HG02642 (cell line): ENCODE data around the gene PDGFC.
"Not testable (repeated sequence)": the region's sequence is repeated elsewhere in the genome, so short reads cannot be mapped to it uniquely, and the experiment has no call there.

Experiments
- ATAC-seq: cut with Tn5 transposase; IDR thresholded peaks from one replicate; pipeline ENCODE4 v1.9.1; 2021; ENCODE audit warnings: mild to moderate bottlenecking; ENCODE audit not compliant: unreplicated experiment, poor library complexity

Gene PDGFC

DNA sequence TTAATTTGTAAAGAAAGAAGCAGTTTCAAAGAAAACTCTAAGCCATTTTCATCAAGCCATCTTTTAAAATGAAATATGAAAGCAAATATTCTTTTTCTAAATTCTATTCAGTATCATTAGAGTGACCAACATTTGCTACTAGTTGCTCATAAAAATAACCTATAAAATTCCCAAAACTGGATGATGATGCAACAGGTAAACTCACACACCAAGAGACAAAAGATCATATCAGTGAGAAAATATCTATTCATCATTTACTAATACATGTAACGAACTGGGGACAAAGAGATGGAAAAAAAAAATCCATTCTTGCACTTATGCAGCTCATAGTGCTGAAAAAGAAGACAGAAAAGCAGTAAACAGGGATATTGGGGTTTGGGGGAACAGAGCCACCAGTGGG, 48.1 kb downstream of the PDGFC start:
- ATAC-seq: no peak

DNA sequence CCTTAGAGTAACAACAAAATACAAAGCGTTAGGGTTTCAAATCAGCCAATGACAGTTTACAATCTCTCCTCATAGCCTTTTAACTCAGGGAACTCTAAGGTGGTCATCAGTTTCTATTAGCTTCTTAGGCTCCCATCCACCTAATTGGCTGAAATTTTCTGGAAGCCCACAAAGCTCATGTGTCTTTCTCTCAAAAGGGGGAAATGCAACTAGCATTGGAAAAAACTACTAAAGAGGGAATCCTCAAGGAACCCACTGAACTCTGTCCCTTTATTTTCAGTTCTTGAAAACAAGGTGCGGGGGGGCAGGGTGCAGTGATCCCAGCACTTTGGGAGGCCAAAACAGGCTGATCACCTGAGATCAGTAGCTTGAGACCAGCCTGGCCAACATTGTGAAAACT, 56.4 kb downstream of the PDGFC start:
- no peak for ATAC-seq

DNA sequence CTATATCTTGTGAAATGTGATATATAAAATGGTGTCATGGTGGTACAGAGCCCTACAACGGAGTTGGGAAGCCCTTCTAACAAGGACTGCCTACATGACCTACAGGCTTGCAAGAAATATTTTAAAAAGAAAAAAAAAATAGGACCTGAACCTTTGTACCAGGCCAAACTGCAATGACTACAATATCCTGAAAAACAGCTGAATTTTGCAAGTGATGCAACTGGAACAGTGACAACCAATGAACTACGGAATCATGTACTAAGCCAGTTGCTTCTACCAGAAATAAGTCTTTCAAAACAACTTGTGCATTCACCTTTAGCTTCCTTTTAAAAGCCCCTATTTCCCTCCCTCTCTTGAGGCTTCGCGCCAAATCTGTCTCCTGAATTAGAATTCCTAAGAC, 58.4 kb downstream of the PDGFC start:
- ATAC-seq: no peak

DNA sequence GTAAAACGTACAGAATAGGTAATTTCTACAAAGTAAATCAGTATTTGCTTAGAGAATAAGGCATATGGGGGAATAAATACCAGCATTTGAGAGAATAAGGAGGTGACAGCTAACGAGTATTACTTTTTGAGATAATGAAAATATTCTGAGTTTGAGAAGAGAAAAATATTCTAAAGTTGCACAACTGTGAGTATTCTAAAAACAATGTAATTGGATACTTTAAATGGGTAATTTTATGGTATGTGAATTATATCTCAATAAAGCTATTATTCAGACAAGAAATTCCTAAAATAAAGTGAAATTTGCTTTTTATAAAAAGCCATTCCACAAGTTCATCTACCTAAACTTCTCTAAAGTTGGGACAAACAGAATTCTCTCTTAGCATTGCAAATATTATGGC, 62.6 kb downstream of the PDGFC start:
- no peak for ATAC-seq

DNA sequence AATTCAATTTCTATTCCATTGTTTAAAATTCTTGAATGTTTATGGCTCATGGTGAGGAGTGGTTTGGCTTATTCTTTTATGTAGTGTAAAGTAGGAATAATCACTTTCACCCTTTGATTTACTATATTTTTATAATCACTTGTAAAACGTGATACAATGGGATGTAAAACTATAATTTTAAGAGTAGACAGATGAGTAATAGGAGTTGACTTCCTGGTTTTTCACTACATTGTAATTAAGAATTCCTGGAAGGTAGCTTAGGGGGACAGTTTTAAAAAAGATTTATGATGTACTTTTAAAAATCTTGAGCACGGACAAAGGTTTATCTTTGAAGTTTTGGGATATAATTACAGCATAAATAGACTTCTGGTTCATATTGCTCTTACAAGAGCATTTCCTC, 65.3 kb downstream of the PDGFC start:
- ATAC-seq: no peak

DNA sequence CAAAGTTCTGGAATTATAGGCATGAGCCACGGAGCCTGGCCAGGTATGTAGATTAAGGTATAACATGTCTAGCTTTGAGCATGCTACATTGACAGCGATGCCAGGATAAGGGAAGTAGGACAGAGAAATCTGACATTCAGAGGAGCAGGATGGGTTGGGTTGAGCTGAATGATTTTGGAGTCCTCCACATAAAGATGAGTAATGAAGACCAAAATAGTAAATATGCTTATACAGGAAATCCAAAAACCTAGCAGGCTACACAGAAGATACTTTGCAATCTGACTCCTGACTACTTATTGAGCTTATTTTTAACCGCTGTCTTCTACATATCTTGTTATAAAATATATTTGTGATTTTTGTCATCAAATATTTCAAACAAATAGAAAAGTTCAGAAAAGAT, 69.7 kb downstream of the PDGFC start:
- no peak for ATAC-seq

DNA sequence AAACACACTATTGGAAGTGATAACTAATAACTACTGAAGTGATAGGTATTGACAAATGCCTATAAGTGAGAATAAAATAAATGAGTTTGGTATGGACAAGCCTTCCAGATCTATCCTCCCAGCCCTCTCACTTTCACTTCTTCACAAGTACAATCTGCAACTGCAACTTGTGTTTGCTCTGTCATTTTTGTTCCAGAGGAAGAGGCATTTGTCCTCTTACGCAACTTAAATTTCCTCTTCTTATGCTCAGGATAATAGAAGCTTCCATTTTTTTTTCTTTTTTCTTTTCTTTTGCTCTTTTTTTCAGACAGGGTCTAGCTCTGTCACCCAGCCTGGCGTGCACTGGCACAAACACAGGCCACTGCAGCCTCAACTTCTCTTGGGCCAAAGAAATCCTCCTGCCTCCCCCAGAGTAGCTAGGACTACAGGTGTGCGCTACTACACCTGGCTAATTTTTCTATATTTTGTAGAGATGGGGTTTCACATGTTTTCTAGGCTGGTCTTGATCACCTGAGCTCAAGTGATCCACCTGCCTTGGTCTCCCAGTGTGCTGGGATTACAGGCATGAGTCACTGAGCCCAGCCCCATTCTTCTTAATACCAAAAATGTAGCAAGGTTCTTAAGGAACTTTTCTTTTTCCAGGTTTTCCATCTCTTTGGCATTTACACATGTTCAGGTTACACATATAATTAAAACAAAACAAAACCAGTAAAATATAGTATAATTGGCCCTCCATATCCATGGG, 73.1 kb downstream of the PDGFC start:
- no peak for ATAC-seq

DNA sequence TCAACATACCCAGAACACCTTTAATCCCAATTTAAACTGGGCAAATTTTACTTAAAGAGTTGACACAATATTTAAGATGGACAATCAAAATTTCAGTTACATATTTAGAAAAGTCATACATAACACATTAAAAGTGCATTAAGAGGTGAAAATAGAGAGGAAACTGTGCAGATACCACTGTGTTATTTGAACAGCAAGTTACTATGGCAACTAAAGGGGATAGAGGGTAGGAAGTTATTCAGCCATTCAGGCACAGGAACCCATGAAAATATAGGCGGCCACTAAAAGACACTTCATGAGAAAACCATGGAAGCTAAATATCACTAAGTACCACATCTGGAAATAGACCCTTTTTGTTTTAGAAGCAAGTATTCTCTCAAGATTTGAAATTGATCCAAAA, 75.1 kb downstream of the PDGFC start:
- ATAC-seq: no peak

DNA sequence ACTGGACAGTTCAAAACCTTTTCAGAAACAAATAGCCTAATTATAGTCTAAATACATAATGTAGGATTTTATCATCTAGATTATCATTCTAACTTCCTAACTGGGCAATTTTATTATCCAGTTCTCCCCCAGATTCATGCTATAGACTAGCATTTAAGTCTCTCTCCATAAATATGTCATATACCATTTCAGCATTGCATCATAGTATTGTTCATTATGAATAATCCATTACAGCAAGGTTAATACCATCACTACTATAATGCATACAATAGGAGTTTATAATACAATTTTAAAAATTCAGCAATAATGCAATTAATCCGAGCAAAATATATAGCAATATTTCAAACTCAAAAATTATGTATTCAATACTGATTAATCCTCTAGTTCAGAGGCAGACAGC, 77.4 kb downstream of the PDGFC start:
- no peak for ATAC-seq

DNA sequence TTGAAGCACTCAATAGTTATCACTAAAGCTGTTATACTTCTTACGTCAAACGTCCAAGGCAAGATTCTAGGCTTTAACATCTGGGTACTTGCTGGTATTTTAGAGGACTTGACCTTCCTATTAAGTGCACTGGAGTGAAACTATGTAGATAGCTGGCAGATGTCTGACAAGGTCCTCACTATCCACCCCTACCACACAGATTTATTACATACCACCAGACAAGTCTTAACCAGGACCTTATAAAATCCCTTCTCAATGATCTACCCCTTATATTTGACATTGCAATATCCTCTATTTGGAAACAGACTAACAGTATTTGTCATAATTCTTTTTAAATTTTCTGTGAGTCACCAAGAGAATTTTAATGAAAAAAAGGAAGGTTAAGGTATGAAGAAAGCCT, 78.8 kb downstream of the PDGFC start:
- ATAC-seq: no peak

DNA sequence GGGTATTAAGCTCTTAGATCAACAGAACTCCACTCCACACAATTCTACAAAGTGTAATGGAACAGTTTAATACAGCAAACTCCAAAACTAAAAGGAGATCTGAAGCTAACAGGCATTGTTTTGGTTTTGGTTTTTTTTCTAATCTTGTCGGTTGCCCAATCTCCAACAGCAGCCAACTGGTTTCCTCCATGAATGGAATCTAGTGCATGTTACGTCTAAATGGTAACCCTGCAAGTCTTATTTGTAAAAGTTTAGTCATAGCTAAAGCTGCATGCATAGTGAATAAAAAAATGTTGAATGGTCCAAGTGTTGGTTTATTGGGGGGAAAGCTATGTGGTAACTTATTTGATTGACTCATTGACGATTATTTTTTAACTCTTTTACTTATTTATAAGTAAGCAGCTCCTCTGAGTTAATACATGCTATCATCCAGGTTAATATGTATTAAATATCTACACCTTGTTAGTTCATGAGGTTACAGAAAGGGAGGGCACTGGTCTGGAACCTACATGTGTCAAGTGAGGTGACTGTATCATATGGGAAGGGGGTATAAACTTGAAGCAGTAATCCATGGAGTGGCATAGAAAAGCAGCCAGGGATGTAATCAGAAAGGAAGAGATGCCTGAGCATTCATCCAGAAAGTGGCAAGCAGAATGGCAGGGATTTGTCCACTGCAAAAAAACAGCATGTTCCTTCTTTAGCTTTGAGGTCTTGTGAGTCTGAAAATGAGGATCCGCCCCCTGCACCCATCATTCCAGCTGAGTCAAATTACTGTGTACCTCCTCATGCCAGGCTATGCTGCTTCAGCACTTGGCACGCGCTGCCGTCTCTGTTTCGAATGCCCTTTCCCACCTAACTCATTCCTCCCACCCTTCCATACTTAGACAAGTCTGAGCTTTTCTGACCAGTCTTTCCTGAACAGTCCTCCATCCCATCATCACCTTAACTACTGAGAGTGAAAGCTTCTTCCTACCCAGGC, 81.7 kb downstream of the PDGFC start:
- ATAC-seq: no peak

DNA sequence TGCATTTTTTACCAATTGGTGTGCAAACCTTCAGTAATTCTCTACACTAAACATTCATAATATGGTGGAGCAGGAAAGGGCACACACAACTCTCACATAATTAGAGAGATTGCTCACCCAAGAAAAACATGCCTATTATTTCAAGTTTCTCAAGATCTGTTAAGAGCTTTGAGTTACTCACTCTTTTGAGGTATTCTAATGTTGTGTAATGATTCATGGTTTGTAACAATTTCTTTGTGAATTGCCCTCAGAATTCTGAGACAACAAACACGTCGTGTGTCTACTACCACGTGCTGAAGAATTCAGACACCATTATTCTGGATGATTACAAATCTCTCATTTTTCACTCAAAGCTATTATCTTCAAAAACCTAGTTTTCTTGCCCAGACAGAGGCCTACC, 82.8 kb downstream of the PDGFC start:
- no peak for ATAC-seq

DNA sequence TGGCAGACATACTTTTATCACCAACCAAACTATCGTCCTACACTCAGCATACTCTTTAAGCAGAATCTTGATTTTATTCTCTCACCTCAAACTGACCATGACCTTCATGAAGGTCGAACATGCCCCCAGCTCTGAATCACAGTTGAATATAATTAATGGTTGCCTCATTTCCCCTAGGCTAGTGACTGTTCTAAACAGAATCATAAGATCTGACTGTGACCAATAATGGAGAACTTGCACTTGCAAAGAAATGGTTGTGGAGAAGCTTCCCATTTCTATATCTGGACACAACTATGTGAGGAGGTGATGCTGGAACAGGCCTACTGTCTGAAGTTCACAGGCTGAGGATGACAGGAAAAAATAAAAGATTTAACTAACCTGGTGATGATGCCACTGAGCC, 85.1 kb downstream of the PDGFC start:
- ATAC-seq: no peak

DNA sequence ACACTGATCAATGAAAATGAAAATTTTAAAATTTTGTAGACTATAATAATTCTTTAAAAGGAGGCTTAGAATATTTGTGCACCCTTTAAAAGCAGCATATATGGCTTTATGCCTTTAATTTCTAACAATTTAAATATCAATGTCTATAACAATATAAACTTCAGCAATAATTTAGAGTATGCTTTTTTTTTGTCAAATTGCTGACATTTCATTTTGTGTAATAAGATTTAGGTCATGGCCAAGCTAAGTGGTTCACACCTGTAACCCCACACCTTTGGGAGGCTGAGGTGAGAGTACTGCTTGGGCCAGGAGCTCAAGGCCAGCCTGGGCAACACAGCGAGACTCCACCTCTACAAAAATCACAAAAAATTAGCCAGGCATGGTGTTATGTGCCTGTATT, 86.2 kb downstream of the PDGFC start:
- ATAC-seq: no peak

DNA sequence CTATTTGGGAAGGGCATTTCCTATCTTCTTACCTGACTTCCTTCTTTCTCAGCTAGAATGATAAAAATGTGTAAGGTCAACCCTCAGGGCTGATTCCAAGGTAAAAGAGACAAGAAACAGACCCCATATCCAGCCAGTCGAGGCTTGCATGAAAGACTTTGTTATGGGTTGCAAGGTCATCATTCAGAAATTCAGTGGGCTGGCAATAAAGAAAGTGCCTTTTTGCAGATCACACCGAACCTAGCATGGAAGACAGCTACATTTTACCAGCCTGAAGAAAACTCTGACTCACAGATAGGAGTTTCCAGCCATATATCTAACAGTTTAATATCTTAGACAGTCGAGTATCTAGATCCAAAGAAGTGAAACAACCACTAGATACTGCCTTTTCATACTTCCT, 87.4 kb downstream of the PDGFC start:
- ATAC-seq: no peak

DNA sequence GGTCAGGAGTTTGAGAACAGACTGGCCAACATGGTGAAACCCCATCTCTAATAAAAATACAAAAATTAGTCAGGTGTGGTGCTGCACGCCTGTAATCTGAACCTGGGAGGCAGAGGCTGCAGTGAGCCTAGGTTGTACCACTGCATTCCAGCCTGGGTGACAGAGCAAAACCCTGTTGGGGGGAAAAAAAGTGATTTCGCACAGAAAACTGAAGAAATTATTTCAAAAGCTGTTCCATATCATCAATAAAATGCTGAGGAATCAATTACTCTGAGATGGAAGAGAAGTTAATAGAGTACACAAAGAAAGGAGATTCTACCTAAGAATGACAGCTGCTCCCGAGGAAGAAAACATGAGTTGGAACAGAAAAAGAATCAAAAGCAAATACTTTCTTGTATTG, 95.9 kb downstream of the PDGFC start:
- no peak for ATAC-seq

DNA sequence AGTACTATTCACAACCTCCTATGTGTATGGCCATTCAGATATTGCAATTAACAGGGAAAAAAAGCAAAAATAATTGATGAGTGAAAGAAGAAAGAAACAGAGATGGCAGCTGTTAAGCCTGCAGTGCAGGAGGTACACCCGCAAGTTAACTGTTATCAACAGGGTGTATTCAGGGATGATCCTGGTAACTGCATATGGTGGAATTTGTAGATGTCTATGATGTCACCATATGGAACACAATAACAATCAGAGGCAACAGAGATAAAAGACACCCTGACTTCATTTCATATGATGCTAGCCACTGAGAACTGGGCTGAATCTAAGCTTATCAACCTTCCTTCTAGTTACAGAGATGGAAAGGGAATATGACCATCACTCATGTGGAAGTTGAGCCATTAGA, 96.5 kb downstream of the PDGFC start:
- ATAC-seq: no peak

DNA sequence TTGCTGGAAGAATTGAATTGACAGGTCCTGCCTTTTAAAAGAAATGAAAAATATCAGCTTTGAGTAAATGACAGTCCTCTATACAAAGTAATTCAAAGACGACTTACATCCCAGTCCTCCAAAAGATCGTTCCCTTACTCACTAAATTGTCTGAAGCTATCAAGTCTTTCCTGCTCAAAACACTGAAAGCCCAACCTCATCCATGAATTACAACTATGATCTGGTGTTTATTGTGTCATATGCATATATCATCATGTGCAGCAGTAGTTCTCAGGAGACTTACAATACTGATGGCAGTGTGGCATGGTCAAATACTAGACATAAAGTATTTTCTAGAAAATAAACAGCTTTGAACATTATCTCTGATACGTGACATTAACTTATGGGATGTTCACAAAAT, 97.8 kb downstream of the PDGFC start:
- ATAC-seq: no peak

DNA sequence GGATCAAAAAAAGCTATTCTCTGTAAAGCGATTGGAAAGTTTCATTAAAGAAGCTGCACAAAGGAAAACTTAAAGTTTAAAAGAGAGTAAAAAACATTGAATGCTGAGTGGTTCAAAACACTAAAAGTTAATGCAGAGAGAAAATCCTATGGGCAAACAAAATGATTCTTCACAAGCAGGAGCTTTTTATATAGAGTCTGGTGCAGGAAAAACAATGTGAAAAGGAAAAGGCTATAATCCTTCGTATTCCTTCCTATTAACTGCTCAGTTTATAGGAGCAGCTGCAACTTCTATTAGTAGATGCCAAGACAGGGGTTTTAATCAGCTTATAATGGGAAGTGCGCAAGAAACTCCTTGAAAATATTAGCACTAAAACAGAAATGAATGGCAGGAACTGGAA, 100.7 kb downstream of the PDGFC start:
- no peak for ATAC-seq

DNA sequence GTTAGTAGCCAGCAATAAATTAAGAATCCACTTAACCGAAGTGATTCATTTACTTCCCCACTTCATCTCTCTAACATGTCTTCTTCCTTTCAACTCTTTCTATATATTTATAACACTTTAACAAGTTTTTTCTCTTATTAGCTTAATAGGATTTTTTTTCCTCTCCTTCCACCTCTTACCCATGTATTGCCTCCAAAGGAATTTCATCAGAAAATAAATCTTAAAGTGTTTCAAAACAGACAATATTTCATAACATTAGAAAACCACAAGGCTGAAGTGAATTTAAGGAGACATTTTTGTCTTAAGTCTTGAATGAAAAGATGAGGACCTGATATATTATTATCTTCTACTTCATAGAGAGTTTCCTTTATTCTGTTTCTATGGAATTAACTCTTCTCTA, 101.5 kb downstream of the PDGFC start:
- ATAC-seq: no peak

DNA sequence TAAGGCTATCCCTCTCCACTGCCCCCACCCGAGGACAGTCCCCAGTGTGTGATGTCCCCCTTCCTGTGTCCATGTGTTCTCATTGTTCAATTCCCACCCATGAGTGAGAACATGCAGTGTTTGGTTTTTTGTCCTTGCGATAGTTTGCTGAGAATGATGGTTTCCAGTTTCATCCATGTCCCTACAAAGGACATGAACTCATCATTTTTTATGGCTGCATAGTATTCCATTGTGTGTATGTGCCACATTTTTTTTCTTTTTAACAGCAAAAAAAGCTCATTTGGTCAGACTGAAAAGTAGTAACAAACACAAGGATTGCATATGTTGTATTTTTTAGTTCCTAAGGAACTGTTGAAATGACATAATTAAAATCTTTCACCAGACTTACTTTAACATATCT, 105.5 kb downstream of the PDGFC start:
- ATAC-seq: not testable (repeated sequence)

DNA sequence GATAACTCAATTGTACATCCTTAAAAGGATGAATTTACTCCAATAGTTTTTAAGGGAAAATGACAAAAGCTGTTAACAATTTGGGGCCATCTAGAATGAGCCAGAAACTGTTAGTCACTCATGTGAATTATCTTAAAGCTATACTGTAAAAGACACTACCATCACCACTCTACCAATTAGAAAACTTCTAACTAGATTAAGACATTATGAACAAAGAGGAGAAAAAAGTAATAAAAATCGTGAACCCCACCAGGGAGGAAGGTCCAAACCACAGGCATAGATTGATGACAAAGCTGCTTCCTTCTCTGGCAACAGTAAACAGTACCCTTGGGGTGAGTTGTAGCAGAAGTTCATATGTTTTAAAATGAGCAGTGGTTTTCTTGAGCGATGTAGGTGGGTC, 106.1 kb downstream of the PDGFC start:
- ATAC-seq: no peak
